Measurements from ENCODE around the gene CELF2.

Gene CELF2

GRCh38 chr10:11145495-11145855 is 127.8 kb downstream of the CELF2 start:
- Histone ChIP-seq H3K4me1 (ENCODE audit: control insufficient read depth in 1 of 2, insufficient read depth in 2 of 2, low read length in 2 of 2) (no peaks in the 10 kb centered on the region), H3K79me1 (ENCODE audit: low read length) (no peaks in the 10 kb centered on the region), H3K14ac (ENCODE audit: low read length) (no peak overlapping the region), H4K91ac (ENCODE audit: low read depth, low read length) (no peak overlapping the region), H3K9ac (ENCODE audit: low read length) (no peak overlapping the region), H4K8ac (ENCODE audit: low read depth, low read length) (no peak overlapping the region), H2BK120ac (ENCODE audit: insufficient read depth, low read length, poor library complexity) (no peak overlapping the region), H3K9me3 (ENCODE audit: insufficient read depth, low read depth, low read length) (peaks cover 4% of the 10 kb centered on the region), H2BK5ac (ENCODE audit: low read depth, low read length, poor library complexity) (no peak overlapping the region), H3K27me3 (ENCODE audit: insufficient read depth, low read length) (no peaks in the 10 kb centered on the region), H3K27ac (ENCODE audit: low read depth, low read length) (no peak overlapping the region), H3K23ac (ENCODE audit: low read length) (no peak overlapping the region), H3K79me2 (ENCODE audit: control insufficient read depth, insufficient read depth, low read length, poor library complexity) (no peaks in the 10 kb centered on the region), H3K36me3 (ENCODE audit: control insufficient read depth in 1 of 2, insufficient read depth in 2 of 2, low read length in 2 of 2) (no peaks in the 10 kb centered on the region), H3K4me3 (ENCODE audit: low read depth, low read length) (no peak overlapping the region), H4K12ac (ENCODE audit: low read depth, low read length) (no peak overlapping the region), H2AFZ (ENCODE audit: insufficient read depth, low read length, poor library complexity) (no peak overlapping the region), H3K18ac (ENCODE audit: low read length) (no peak overlapping the region), H3K4ac (ENCODE audit: low read depth, low read length) (no peak overlapping the region), H2BK12ac (ENCODE audit: low read length) (no peak overlapping the region), H2AK5ac (ENCODE audit: low read length) (no peak overlapping the region), H3K4me2 (ENCODE audit: low read length) (no peak overlapping the region)
- WGBS (ENCODE audit: extremely low coverage, insufficient coverage, insufficient read length), result no CpG with 5 or more reads among the region's 3 CpGs
- no peak for DNase-seq

- no peak overlapping the region for H2AFZ ChIP-seq (ENCODE audit: insufficient read depth, low read length, poor library complexity)
- H4K12ac ChIP-seq (ENCODE audit: low read depth, low read length), result no peak overlapping the region
- H3K79me2 ChIP-seq (ENCODE audit: control insufficient read depth, insufficient read depth, low read length, poor library complexity), result no peaks in the 10 kb centered on the region
- H3K27me3 ChIP-seq (ENCODE audit: insufficient read depth, low read length), result no peaks in the 10 kb centered on the region
- H2BK5ac ChIP-seq (ENCODE audit: low read depth, low read length, poor library complexity), result no peak overlapping the region
- H4K91ac ChIP-seq (ENCODE audit: low read depth, low read length), result no peak overlapping the region
- no peak overlapping the region for H3K23ac ChIP-seq (ENCODE audit: low read length)
- no peak overlapping the region for H3K4ac ChIP-seq (ENCODE audit: low read depth, low read length)
- no peak overlapping the region for H3K4me2 ChIP-seq (ENCODE audit: low read length)
- H3K36me3 ChIP-seq (ENCODE audit: control insufficient read depth in 1 of 2, insufficient read depth in 2 of 2, low read length in 2 of 2), result no peaks in the 10 kb centered on the region
- no peak overlapping the region for H3K27ac ChIP-seq (ENCODE audit: low read depth, low read length)
- H3K4me1 ChIP-seq (ENCODE audit: control insufficient read depth in 1 of 2, insufficient read depth in 2 of 2, low read length in 2 of 2), result no peaks in the 10 kb centered on the region
- H4K8ac ChIP-seq (ENCODE audit: low read depth, low read length), result no peak overlapping the region
- DNase-seq, result no peak
- H3K14ac ChIP-seq (ENCODE audit: low read length), result no peak overlapping the region
- H3K9me3 ChIP-seq (ENCODE audit: insufficient read depth, low read depth, low read length), result no peaks in the 10 kb centered on the region
- no peaks in the 10 kb centered on the region for H3K79me1 ChIP-seq (ENCODE audit: low read length)
- no CpG with 5 or more reads among the region's 6 CpGs for WGBS (ENCODE audit: extremely low coverage, insufficient coverage, insufficient read length)
- H3K18ac ChIP-seq (ENCODE audit: low read length), result no peak overlapping the region
- H2BK120ac ChIP-seq (ENCODE audit: insufficient read depth, low read length, poor library complexity), result no peak overlapping the region
- no peak overlapping the region for H3K9ac ChIP-seq (ENCODE audit: low read length)
- no peak overlapping the region for H2BK12ac ChIP-seq (ENCODE audit: low read length)
- H2AK5ac ChIP-seq (ENCODE audit: low read length), result no peak overlapping the region
- no peak overlapping the region for H3K4me3 ChIP-seq (ENCODE audit: low read depth, low read length)
Measured at GRCh38 chr10:11146402-11147171, 128.9 kb downstream of the CELF2 start.

GRCh38 chr10:11147722-11148121 is 130.1 kb downstream of the CELF2 start:
- Histone ChIP-seq H3K4ac (ENCODE audit: low read depth, low read length) (no peak overlapping the region), H3K14ac (ENCODE audit: low read length) (no peak overlapping the region), H2BK5ac (ENCODE audit: low read depth, low read length, poor library complexity) (no peak overlapping the region), H3K4me2 (ENCODE audit: low read length) (no peak overlapping the region), H3K79me2 (ENCODE audit: control insufficient read depth, insufficient read depth, low read length, poor library complexity) (no peaks in the 10 kb centered on the region), H3K27ac (ENCODE audit: low read depth, low read length) (no peak overlapping the region), H3K27me3 (ENCODE audit: insufficient read depth, low read length) (no peaks in the 10 kb centered on the region), H4K91ac (ENCODE audit: low read depth, low read length) (no peak overlapping the region), H4K12ac (ENCODE audit: low read depth, low read length) (no peak overlapping the region), H2BK120ac (ENCODE audit: insufficient read depth, low read length, poor library complexity) (no peak overlapping the region), H3K4me1 (ENCODE audit: control insufficient read depth in 1 of 2, insufficient read depth in 2 of 2, low read length in 2 of 2) (no peaks in the 10 kb centered on the region), H3K18ac (ENCODE audit: low read length) (no peak overlapping the region), H4K8ac (ENCODE audit: low read depth, low read length) (no peak overlapping the region), H3K36me3 (ENCODE audit: control insufficient read depth in 1 of 2, insufficient read depth in 2 of 2, low read length in 2 of 2) (no peaks in the 10 kb centered on the region), H2AFZ (ENCODE audit: insufficient read depth, low read length, poor library complexity) (no peak overlapping the region), H3K23ac (ENCODE audit: low read length) (no peak overlapping the region), H3K79me1 (ENCODE audit: low read length) (no peaks in the 10 kb centered on the region), H2BK12ac (ENCODE audit: low read length) (no peak overlapping the region), H3K9me3 (ENCODE audit: insufficient read depth, low read depth, low read length) (no peaks in the 10 kb centered on the region), H3K4me3 (ENCODE audit: low read depth, low read length) (peak overlapping the region; percentile 43), H2AK5ac (ENCODE audit: low read length) (no peak overlapping the region), H3K9ac (ENCODE audit: low read length) (no peak overlapping the region)
- DNase-seq, result no peak
- WGBS (ENCODE audit: extremely low coverage, insufficient coverage, insufficient read length), result no CpG with 5 or more reads among the region's 9 CpGs

GRCh38 chr10:11148142-11149028 is 130.7 kb downstream of the CELF2 start:
- no peak overlapping the region for H3K27ac ChIP-seq (ENCODE audit: low read depth, low read length)
- no peak overlapping the region for H4K91ac ChIP-seq (ENCODE audit: low read depth, low read length)
- no peak for DNase-seq
- no peak overlapping the region for H3K4ac ChIP-seq (ENCODE audit: low read depth, low read length)
- no peaks in the 10 kb centered on the region for H3K79me1 ChIP-seq (ENCODE audit: low read length)
- no CpG with 5 or more reads among the region's 10 CpGs for WGBS (ENCODE audit: extremely low coverage, insufficient coverage, insufficient read length)
- no peaks in the 10 kb centered on the region for H3K9me3 ChIP-seq (ENCODE audit: insufficient read depth, low read depth, low read length)
- H3K14ac ChIP-seq (ENCODE audit: low read length), result no peak overlapping the region
- H3K36me3 ChIP-seq (ENCODE audit: control insufficient read depth in 1 of 2, insufficient read depth in 2 of 2, low read length in 2 of 2), result no peaks in the 10 kb centered on the region
- H2BK120ac ChIP-seq (ENCODE audit: insufficient read depth, low read length, poor library complexity), result no peak overlapping the region
- H2AFZ ChIP-seq (ENCODE audit: insufficient read depth, low read length, poor library complexity), result no peak overlapping the region
- H3K4me3 ChIP-seq (ENCODE audit: low read depth, low read length), result no peak overlapping the region
- no peak overlapping the region for H3K9ac ChIP-seq (ENCODE audit: low read length)
- no peak overlapping the region for H2BK5ac ChIP-seq (ENCODE audit: low read depth, low read length, poor library complexity)
- no peak overlapping the region for H3K4me2 ChIP-seq (ENCODE audit: low read length)
- H3K4me1 ChIP-seq (ENCODE audit: control insufficient read depth in 1 of 2, insufficient read depth in 2 of 2, low read length in 2 of 2), result no peaks in the 10 kb centered on the region
- H3K79me2 ChIP-seq (ENCODE audit: control insufficient read depth, insufficient read depth, low read length, poor library complexity), result no peaks in the 10 kb centered on the region
- no peak overlapping the region for H2AK5ac ChIP-seq (ENCODE audit: low read length)
- H2BK12ac ChIP-seq (ENCODE audit: low read length), result no peak overlapping the region
- no peak overlapping the region for H4K8ac ChIP-seq (ENCODE audit: low read depth, low read length)
- no peaks in the 10 kb centered on the region for H3K27me3 ChIP-seq (ENCODE audit: insufficient read depth, low read length)
- no peak overlapping the region for H3K18ac ChIP-seq (ENCODE audit: low read length)
- H4K12ac ChIP-seq (ENCODE audit: low read depth, low read length), result no peak overlapping the region
- no peak overlapping the region for H3K23ac ChIP-seq (ENCODE audit: low read length)

Data from trophoblast cell (in vitro differentiated cells and primary cell).